Transverse colon (tissue), 4 donors: Measurements from ENCODE around the gene CDK5. TPM values are rescaled to one million over a fixed set of nuclear protein-coding genes. Genes with fewer than 3 reads are reported as not detected.

ENCODE experiments used
- DNase-seq: peaks from one replicate; pipeline ENCODE4 v3.0.0-alpha.2; 2019
- H3K27ac ChIP-seq, 4 donors: fragments of 200-600 bp; sonication (generic); 2 replicates each; pipeline ENCODE4 v1.5.1; 2016 to 2018; ENCODE audit warnings: inconsistent platforms in 4 of 4
- H3K27me3 ChIP-seq: fragments of 200-600 bp; sonication (generic); 2 replicates; pipeline ENCODE4 v1.5.1; 2017; ENCODE audit warnings: inconsistent platforms
- H3K36me3 ChIP-seq, 4 donors: fragments of 200-600 bp; sonication (generic); 2 replicates each; pipeline ENCODE4 v1.5.1; 2017 to 2019; ENCODE audit warnings: inconsistent platforms in 4 of 4
- H3K4me1 ChIP-seq, 4 donors: fragments of 200-600 bp; sonication (generic); 2 replicates each; pipeline ENCODE4 v1.5.1; 2017 to 2020; ENCODE audit warnings: inconsistent platforms in 4 of 4
- H3K4me3 ChIP-seq, 4 donors: fragments of 200-600 bp; sonication (generic); 1 replicate in 1 of 4; 2 replicates in 3 of 4; pipeline versions ENCODE4 v1.5.1 to v1.6.1; 2017 to 2019; ENCODE audit warnings: inconsistent platforms in 4 of 4
- H3K9me3 ChIP-seq, 2 donors: fragments of 200-600 bp; sonication (generic); 2 replicates each; pipeline ENCODE4 v1.5.1; 2017 to 2019; ENCODE audit warnings: inconsistent platforms in 2 of 2
- CTCF ChIP-seq, 5 experiments: fragments of 200-600 bp in 3 of 5; fragments of 450-650 bp in 2 of 5; sonication (generic) in 3 of 5; IDR thresholded peaks; 1 replicate in 2 of 5; 2 replicates in 3 of 5; pipeline ENCODE4 v1.5.1; 2016 to 2017; ENCODE audit warnings: antibody characterized with exemption in 5 of 5, inconsistent platforms in 3 of 5, mild to moderate bottlenecking in 2 of 5, moderate library complexity in 1 of 5
- EP300 ChIP-seq: sonication (generic); formaldehyde crosslinking; IDR thresholded peaks from one replicate; pipeline ENCODE4 v1.6.1; 2017; ENCODE audit warnings: antibody characterized with exemption, low read depth
- POLR2A ChIP-seq: fragments of 450-650 bp; IDR thresholded peaks from one replicate; pipeline ENCODE4 v1.6.1; 2016; ENCODE audit warnings: antibody characterized with exemption, mild to moderate bottlenecking, moderate library complexity
- POLR2AphosphoS5 ChIP-seq, 3 donors: sonication (generic); formaldehyde crosslinking; IDR thresholded peaks; one replicate each; pipeline ENCODE4 v1.6.1; 2016; ENCODE audit warnings: antibody characterized with exemption in 3 of 3
- WGBS, 2 donors: methylation state at CpG; one replicate each; pipeline ENCODE4 v1.1.5; 2018; ENCODE audit warnings: low coverage in 1 of 2; 5-methylcytosine and 5-hydroxymethylcytosine counted together
- in situ Hi-C, 4 donors: fragments of 200-750 bp; cut with MboI; loops; one replicate each; pipeline versions ENCODE4 v1.15.0 to v1.15.1; 2017; ENCODE audit warnings: low sequenced_read_pairs in 3 of 4, low pct_ligation_motif_present in 1 of 4, low pct_unique_long_range_greater_than_20kb in 1 of 4
- intact Hi-C: fragments of 100-400 bp; cut with DNase I; formaldehyde crosslinking; loops from one replicate; pipeline ENCODE4 v1.15.1; 2023; ENCODE audit warnings: low total_unique reads
- total RNA-seq, 4 donors: library from RNA; depleted of rRNA; stranded (reverse); fragments of >200 nt; gene quantifications; one replicate each; pipeline ENCODE4 v1.1.0, GENCODE V29; 2016

CDK5 gene
- total RNA-seq, 4 donors from 2014 or later = 1.1 to 33.8 (median 10.7) TPM

GRCh38 chr7:151032936-151033863 lies 24.5 kb downstream of the CDK5 start:
- Histone ChIP-seq H3K4me3 (no peak overlapping the region), H3K9me3 (no peaks in the 10 kb centered on the region), H3K27me3 (no peaks in the 10 kb centered on the region), H3K36me3 (peaks cover 0 to 5% (median 2%) of the 10 kb centered on the region in 4 donors), H3K4me1 (peaks cover 0 to 13% (median 8%) of the 10 kb centered on the region in 4 donors), H3K27ac (no peak overlapping the region)
- TF ChIP-seq EP300 (no peak), POLR2AphosphoS5 (IDR thresholded peaks at IDR 0.05) (no peak), CTCF (IDR thresholded peaks at IDR 0.05) (no peak), POLR2A (no peak)
- in situ Hi-C loops (loop anchor here in 1 of 4 donors (10.0 kb wide), 1 partner anchor 72 kb away; no protein-coding TSS in a partner anchor), intact Hi-C loops (no loop called here)
- no peak for DNase-seq
- WGBS, 2 donors = 40 to 92% methylated on average over 1 to 15 of the region's 17 CpGs

GRCh38 chr7:151031011-151031410 lies 26.7 kb downstream of the CDK5 start:
- Histone ChIP-seq H3K27me3 (no peaks in the 10 kb centered on the region), H3K36me3 (peaks cover 0 to 4% (median 0%) of the 10 kb centered on the region in 4 donors), H3K4me3 (no peak overlapping the region), H3K9me3 (no peaks in the 10 kb centered on the region), H3K27ac (no peak overlapping the region), H3K4me1 (peaks cover 0 to 19% (median 13%) of the 10 kb centered on the region in 4 donors)
- 82 to 84% methylated on average over 4 of the region's 4 CpGs for WGBS, 2 donors
- in situ Hi-C loops = loop anchor here in 1 of 4 donors (10.0 kb wide), 1 partner anchor 74 kb away; no protein-coding TSS in a partner anchor
- intact Hi-C loops = no loop called here
- TF ChIP-seq EP300 (no peak), POLR2AphosphoS5 (IDR thresholded peaks at IDR 0.05) (no peak), POLR2A (no peak), CTCF (IDR thresholded peaks at IDR 0.05) (no peak)
- DNase-seq = no peak

- Histone ChIP-seq H3K36me3 (no peaks in the 10 kb centered on the region), H3K27me3 (no peaks in the 10 kb centered on the region), H3K27ac (peak overlapping the region; percentile 76 to 93 (median 88)), H3K4me3 (peak overlapping the region; percentile 53 to 86 (median 74)), H3K4me1 (peaks cover 0 to 19% (median 13%) of the 10 kb centered on the region in 4 donors), H3K9me3 (no peaks in the 10 kb centered on the region)
- TF ChIP-seq POLR2A (no peak), POLR2AphosphoS5 (IDR thresholded peaks at IDR 0.05) (no peak), EP300 (no peak), CTCF (IDR thresholded peaks at IDR 0.05) (peak in 1 of 5 experiments; percentile 8)
- DNase-seq = no peak
- in situ Hi-C loops (no loop called here), intact Hi-C loops (no loop called here)
- WGBS, 2 donors = 62 to 66% methylated on average over 10 to 17 of the region's 17 CpGs
Observed at GRCh38 chr7:151028948-151029501, 28.7 kb downstream of the CDK5 start.
